WI38 (cell line): ENCODE data around the gene FSIP2.

Experiments
- H3K4me3 ChIP-seq: 2 replicates; pipeline ENCODE4 v1.5.1; 2011; ENCODE audit warnings: low read depth, mild to moderate bottlenecking, control low read depth, low read length
- TF ChIP-seq, protein P1 (sequence below): IDR thresholded peaks from 2 replicates; pipeline ENCODE4 v1.5.1; 2012; ENCODE audit warnings: low read depth, mild to moderate bottlenecking, control low read depth, low read length

The FSIP2 gene

GRCh38 chr2:185828326-185828725 is 89.7 kb downstream of the FSIP2 start:
- TF ChIP-seq, protein P1, sequence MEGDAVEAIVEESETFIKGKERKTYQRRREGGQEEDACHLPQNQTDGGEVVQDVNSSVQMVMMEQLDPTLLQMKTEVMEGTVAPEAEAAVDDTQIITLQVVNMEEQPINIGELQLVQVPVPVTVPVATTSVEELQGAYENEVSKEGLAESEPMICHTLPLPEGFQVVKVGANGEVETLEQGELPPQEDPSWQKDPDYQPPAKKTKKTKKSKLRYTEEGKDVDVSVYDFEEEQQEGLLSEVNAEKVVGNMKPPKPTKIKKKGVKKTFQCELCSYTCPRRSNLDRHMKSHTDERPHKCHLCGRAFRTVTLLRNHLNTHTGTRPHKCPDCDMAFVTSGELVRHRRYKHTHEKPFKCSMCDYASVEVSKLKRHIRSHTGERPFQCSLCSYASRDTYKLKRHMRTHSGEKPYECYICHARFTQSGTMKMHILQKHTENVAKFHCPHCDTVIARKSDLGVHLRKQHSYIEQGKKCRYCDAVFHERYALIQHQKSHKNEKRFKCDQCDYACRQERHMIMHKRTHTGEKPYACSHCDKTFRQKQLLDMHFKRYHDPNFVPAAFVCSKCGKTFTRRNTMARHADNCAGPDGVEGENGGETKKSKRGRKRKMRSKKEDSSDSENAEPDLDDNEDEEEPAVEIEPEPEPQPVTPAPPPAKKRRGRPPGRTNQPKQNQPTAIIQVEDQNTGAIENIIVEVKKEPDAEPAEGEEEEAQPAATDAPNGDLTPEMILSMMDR: no peak
- no peak overlapping the region for H3K4me3 ChIP-seq

DNA sequence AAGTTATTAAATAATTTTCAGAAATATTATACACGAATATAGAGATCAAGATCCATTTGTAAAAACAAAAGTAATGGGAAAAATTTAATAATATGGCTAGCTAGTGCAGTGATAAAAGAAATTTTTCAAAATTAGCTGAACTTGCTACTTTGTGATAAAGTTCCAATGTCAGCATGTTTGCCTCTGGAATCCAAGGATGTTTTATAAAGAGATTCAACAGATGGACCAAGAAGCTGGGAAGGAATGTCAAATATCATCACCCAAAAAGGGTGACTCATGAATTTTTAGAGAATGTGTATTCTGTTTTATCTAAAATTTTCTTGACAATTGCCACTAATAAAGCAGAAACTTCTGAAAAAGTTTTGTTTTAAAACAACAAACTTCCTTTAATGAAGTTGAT is 95.3 kb downstream of the FSIP2 start:
- TF ChIP-seq, protein P1: no peak
- no peak overlapping the region for H3K4me3 ChIP-seq

DNA sequence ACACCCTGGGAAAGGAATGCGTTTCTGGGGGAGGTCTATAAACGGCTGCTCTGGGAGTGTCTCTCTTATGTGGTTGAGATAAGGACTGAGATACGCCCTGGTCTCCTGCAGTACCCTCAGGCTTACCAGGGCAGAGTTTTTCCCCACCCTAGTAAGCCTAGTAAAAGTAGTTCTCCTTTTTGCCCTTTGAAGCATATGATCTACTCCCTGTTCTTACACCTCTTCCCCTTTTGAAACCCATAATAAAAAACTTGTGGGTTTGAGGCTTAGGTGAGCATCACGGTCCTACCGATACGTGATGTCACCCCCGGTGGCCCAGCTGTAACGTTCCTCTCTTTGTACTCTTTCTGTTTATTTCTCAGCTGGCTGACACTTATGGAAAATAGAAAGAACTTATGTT is 97.4 kb downstream of the FSIP2 start:
- no peak overlapping the region for H3K4me3 ChIP-seq
- TF ChIP-seq, protein P1: no peak

GRCh38 chr2:185854885-185855284 is 116.3 kb downstream of the FSIP2 start:
- H3K4me3 ChIP-seq: no peak overlapping the region
- TF ChIP-seq, protein P1: no peak

DNA sequence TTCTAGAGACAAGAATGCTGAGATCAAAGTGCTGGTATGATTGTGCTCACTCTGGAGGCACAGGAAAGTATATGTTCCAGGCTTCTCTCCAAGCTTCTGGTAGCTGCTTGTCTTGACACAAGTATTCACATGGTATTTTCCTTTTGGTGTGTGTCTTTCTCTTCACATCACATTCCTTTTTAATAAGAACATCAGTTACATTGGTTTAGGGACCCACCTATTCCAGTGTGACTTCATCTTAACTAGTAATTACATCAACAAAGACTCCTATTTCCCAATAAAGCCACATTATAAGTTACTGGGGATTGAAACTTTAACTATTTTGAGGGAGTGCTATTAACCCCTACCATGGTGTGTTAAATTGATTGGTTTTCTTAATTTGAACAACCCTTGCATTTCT is 119.1 kb downstream of the FSIP2 start:
- H3K4me3 ChIP-seq: no peak overlapping the region
- TF ChIP-seq, protein P1: no peak

GRCh38 chr2:185859506-185859905 is 120.9 kb downstream of the FSIP2 start:
- TF ChIP-seq, protein P1: no peak
- H3K4me3 ChIP-seq: no peak overlapping the region

DNA sequence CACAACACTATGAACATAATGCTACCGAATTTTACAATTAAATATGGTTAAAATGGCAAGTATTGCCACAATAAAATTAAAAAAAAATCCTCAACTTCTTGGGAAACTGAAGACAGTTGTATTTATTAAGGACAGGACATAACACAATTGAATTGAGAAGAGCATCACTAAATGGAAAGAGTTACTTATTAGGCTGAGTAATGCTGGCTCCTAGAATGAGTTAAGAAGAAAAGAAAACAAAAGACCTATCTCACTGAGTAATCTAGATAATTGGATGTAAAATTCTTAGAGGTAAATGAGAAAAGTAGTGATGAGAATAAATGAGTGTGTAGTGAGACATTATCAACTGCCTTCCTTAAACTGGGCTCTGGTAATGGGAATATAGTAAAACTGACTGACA is 121.7 kb downstream of the FSIP2 start:
- H3K4me3 ChIP-seq: no peak overlapping the region
- TF ChIP-seq, protein P1: no peak
